Epithelial cell of esophagus (primary cell): ENCODE results near the gene HTR7.
"Not testable (repeated sequence)": the region's sequence is repeated elsewhere in the genome, so short reads cannot be mapped to it uniquely, and the experiment has no call there.

ENCODE experiments used
- DNase-seq: peaks from one replicate; pipeline ENCODE4 v3.0.0; 2010; ENCODE audit warnings: low read depth
- H3K4me3 ChIP-seq: 2 replicates; pipeline ENCODE4 v1.5.1; 2011; ENCODE audit warnings: mild to moderate bottlenecking, low read length, control low read depth
- TF ChIP-seq, protein P1 (sequence below): IDR thresholded peaks from 2 replicates; pipeline ENCODE4 v1.5.1; 2011; ENCODE audit warnings: low read depth, mild to moderate bottlenecking, low read length, control low read depth, inconsistent platforms; ENCODE audit not compliant: insufficient read depth; ENCODE audit errors: missing control alignments

HTR7 gene

GRCh38 chr10:90888387-90888786 lies 30.5 kb upstream of the HTR7 start:
- DNase-seq = no peak
- TF ChIP-seq, protein P1, sequence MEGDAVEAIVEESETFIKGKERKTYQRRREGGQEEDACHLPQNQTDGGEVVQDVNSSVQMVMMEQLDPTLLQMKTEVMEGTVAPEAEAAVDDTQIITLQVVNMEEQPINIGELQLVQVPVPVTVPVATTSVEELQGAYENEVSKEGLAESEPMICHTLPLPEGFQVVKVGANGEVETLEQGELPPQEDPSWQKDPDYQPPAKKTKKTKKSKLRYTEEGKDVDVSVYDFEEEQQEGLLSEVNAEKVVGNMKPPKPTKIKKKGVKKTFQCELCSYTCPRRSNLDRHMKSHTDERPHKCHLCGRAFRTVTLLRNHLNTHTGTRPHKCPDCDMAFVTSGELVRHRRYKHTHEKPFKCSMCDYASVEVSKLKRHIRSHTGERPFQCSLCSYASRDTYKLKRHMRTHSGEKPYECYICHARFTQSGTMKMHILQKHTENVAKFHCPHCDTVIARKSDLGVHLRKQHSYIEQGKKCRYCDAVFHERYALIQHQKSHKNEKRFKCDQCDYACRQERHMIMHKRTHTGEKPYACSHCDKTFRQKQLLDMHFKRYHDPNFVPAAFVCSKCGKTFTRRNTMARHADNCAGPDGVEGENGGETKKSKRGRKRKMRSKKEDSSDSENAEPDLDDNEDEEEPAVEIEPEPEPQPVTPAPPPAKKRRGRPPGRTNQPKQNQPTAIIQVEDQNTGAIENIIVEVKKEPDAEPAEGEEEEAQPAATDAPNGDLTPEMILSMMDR = no peak
- H3K4me3 ChIP-seq = no peak overlapping the region

GRCh38 chr10:90887555-90887954 lies 29.7 kb upstream of the HTR7 start:
- DNase-seq = no peak
- TF ChIP-seq, protein P1 = no peak
- no peak overlapping the region for H3K4me3 ChIP-seq

DNA sequence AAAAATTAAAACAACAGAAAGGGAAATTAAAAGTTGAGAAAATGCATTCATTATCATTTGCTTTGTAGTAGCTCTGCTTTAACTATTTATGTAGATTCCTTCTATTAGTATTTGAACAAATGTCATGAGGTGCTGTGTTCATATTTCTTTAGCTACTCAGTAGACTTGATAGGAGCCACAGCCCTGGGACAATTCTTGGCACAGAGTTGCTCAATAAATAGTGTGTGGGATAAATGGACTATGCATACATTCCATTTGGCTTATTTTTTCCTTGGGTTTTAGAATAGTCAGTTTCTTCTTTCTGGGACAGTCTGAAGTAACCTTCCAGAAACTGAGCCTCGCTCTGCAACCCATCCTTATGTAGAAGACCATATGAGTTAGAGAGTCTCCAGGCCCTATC lies 27.3 kb upstream of the HTR7 start:
- DNase-seq = no peak
- no peak overlapping the region for H3K4me3 ChIP-seq
- TF ChIP-seq, protein P1 = no peak

GRCh38 chr10:90884431-90884830 lies 26.6 kb upstream of the HTR7 start:
- no peak for DNase-seq
- H3K4me3 ChIP-seq = no peak overlapping the region
- TF ChIP-seq, protein P1 = no peak

DNA sequence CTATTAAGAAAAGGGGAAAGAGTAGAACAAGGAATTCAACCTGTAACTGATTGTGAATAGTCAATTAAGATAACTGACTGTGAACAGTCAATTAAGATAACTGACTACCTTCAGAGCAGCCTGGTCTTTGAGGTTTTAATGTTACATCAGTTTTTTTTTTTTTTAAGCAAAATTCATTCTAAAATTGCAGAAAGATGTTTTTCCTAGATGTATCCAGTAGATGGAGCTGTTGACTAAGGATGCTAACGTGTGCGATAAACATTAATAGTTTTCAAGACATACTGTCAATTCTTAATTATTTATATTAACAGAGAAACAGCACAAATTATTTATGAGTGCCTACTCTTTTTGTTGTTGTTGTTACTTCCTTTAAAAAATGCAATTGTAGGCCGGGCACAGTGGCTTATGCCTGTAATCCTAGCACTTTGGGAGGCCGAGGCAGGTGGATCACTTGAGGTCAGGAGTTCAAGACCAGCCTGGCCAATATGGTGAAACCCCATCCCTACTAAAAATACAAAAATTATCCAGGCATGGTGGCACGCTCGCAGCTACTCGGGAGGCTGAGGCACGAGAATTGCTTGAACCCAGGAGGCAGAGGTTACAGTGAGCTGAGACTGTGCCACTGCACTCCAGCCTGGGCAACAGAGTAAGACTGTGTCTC lies 22.4 kb upstream of the HTR7 start:
- DNase-seq = peak; percentile 49
- TF ChIP-seq, protein P1 = peak; percentile 58
- H3K4me3 ChIP-seq = not testable (repeated sequence)

GRCh38 chr10:90879062-90879461 lies 21.2 kb upstream of the HTR7 start:
- TF ChIP-seq, protein P1 = no peak
- DNase-seq = no peak

GRCh38 chr10:90872648-90873020 lies 14.8 kb upstream of the HTR7 start:
- DNase-seq = no peak

More at GRCh38 chr10:90879062-90879461, 21.2 kb upstream of the HTR7 start:
- H3K4me3 ChIP-seq = no peak overlapping the region

More at GRCh38 chr10:90872648-90873020, 14.8 kb upstream of the HTR7 start:
- H3K4me3 ChIP-seq = peak overlapping the region; percentile 88
- TF ChIP-seq, protein P1 = no peak
